ENCODE measurements around the gene LRP4. TPM values are rescaled to one million over a fixed set of nuclear protein-coding genes. Genes with fewer than 3 reads are reported as not detected.

Gene LRP4
- total RNA-seq, 1 donor from 2014 or later, result 6.6 TPM

- no peak overlapping the region for H3K27ac ChIP-seq
- no peaks in the 10 kb centered on the region for H3K4me1 ChIP-seq
- DNase-seq, result no peak
- no peak for TF ChIP-seq CTCF (IDR thresholded peaks at IDR 0.05)
- no peak overlapping the region for H3K4me3 ChIP-seq
- no peaks in the 10 kb centered on the region for H3K36me3 ChIP-seq
- no peaks in the 10 kb centered on the region for H3K9me3 ChIP-seq
- H3K27me3 ChIP-seq (ENCODE audit: low read depth), result no peaks in the 10 kb centered on the region
- ATAC-seq, result peak in 1 of 2 donors; percentile 9
- intact Hi-C loops (cut with DNase I), result no loop called here
These were observed 21.5 kb downstream of the LRP4 start for GRCh38 chr11:46896719-46897406.

- intact Hi-C loops (cut with DNase I), result no loop called here
- H3K27ac ChIP-seq, result no peak overlapping the region
- DNase-seq (peak; percentile 70), ATAC-seq (peak; percentile 80 to 84)
- no peaks in the 10 kb centered on the region for H3K4me1 ChIP-seq
- H3K4me3 ChIP-seq, result no peak overlapping the region
- H3K36me3 ChIP-seq, result no peaks in the 10 kb centered on the region
- no peaks in the 10 kb centered on the region for H3K9me3 ChIP-seq
- no peaks in the 10 kb centered on the region for H3K27me3 ChIP-seq (ENCODE audit: low read depth)
- TF ChIP-seq CTCF (IDR thresholded peaks at IDR 0.05), result no peak
These were observed 22.5 kb downstream of the LRP4 start for GRCh38 chr11:46895821-46896220.

- DNase-seq (no peak), ATAC-seq (no peak)
- intact Hi-C loops (cut with DNase I), result no loop called here
These were observed 23.4 kb downstream of the LRP4 start for GRCh38 chr11:46894961-46895360.

GRCh38 chr11:46894506-46894905 lies 23.8 kb downstream of the LRP4 start:
- intact Hi-C loops (cut with DNase I), result no loop called here
- Histone ChIP-seq H3K27me3 (ENCODE audit: low read depth) (no peaks in the 10 kb centered on the region), H3K36me3 (peaks cover 5% of the 10 kb centered on the region), H3K4me3 (no peak overlapping the region), H3K4me1 (no peaks in the 10 kb centered on the region), H3K9me3 (no peaks in the 10 kb centered on the region), H3K27ac (no peak overlapping the region)
- ATAC-seq (no peak), DNase-seq (no peak)
- TF ChIP-seq CTCF (IDR thresholded peaks at IDR 0.05), result no peak

More at GRCh38 chr11:46894961-46895360, 23.4 kb downstream of the LRP4 start:
- H3K27me3 ChIP-seq (ENCODE audit: low read depth), result no peaks in the 10 kb centered on the region
- H3K36me3 ChIP-seq, result peaks cover 1% of the 10 kb centered on the region
- no peak overlapping the region for H3K4me3 ChIP-seq
- H3K4me1 ChIP-seq, result no peaks in the 10 kb centered on the region
- H3K27ac ChIP-seq, result no peak overlapping the region
- TF ChIP-seq CTCF (IDR thresholded peaks at IDR 0.05), result no peak
- H3K9me3 ChIP-seq, result no peaks in the 10 kb centered on the region

GRCh38 chr11:46892838-46893237 lies 25.5 kb downstream of the LRP4 start:
- TF ChIP-seq CTCF (IDR thresholded peaks at IDR 0.05), result no peak
- intact Hi-C loops (cut with DNase I), result no loop called here
- Histone ChIP-seq H3K27ac (no peak overlapping the region), H3K9me3 (no peaks in the 10 kb centered on the region), H3K27me3 (ENCODE audit: low read depth) (no peaks in the 10 kb centered on the region), H3K36me3 (peaks cover 9% of the 10 kb centered on the region), H3K4me3 (no peak overlapping the region), H3K4me1 (no peaks in the 10 kb centered on the region)
- DNase-seq (no peak), ATAC-seq (no peak)

All from lower lobe of right lung (tissue), 2 donors.